SIG-M5 treated with dmso at 0.1 percent for 504 hours (cell line): ENCODE measurements around the gene CGNL1.

Experiments used
- DNase-seq: peaks from one replicate; lab custom pipeline; 2025; ENCODE audit not compliant: unreplicated experiment; lab: John Stamatoyannopoulos, UW

The CGNL1 gene

DNA sequence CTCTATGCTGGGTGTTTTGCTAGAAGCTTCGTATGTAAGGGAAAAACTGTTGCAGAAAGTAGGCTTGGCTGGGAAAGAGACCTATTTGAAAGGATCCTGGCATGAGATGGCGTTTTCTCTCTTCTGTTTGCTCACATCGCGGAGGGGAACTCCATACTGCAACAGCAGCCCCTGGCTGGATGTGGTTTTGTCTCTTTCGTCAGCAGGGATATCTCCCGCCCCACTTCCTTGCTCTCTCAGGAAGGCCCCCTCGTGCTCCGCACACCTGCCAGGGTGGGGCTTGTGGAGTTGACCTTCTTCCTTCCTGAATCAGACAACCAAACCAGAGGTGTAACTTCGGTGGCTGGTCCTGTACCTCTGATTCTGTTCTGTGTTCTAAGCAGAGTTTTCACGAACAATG lies 189.0 kb downstream of the CGNL1 start:
- no peak for DNase-seq

DNA sequence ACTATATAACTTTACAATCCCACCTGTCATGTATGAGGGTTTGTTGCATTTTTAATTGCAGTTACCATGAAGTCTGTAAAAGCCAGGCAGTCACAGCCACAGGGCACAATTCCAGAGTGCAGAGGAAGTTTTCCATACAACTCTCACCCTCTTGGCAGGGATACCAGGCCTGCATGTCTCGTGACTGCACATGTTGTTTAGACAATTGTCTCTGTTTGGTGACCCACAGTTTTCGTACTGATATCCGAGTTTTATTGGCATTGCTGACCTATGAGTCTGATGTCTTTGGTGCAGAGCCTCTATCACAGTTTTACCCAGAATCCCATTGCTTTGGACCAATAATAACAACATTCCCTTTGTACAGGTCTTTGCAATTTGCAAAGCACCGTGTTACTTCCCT lies 190.5 kb downstream of the CGNL1 start:
- no peak for DNase-seq

GRCh38 chr15:57567891-57568290 lies 191.6 kb downstream of the CGNL1 start:
- DNase-seq = no peak

DNA sequence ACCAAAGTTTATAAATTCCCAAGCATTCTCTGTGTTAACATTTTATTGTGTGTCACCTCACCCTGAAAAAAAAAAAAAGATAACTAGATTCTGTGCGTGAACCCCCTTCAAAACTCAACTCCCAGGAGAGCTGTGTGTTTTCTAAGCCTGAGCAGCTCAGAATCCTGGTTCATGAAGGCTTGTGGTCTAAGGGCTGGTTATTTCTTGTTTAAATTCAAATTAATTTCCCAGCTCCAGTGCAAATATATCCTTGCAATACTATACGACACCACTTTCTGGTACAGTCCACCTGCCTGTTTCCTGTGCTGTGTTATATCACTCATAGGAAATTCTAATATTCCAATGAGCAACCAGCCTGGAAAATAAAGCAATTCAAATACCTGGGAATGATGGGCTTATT lies 192.0 kb downstream of the CGNL1 start:
- no peak for DNase-seq

- DNase-seq = no peak
These were observed 194.0 kb downstream of the CGNL1 start for GRCh38 chr15:57570340-57570739.

DNA sequence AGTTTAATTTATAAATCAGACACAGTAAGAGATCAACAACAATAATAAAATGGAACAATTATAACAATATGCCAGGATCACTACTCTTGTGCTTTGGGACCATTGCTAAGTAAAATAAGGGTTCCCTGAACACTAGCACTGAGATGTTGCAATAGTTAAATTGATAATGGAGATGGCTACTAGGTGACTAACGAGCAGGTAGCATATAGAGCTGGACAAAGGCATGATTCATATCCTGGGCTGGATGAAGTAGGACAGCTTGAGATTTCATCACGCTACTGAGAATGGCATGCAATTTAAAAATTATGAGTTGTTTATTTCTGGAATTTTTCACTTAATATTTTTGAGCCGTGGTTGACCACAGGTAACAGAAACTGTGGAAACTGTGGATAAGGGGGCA lies 194.7 kb downstream of the CGNL1 start:
- no peak for DNase-seq

DNA sequence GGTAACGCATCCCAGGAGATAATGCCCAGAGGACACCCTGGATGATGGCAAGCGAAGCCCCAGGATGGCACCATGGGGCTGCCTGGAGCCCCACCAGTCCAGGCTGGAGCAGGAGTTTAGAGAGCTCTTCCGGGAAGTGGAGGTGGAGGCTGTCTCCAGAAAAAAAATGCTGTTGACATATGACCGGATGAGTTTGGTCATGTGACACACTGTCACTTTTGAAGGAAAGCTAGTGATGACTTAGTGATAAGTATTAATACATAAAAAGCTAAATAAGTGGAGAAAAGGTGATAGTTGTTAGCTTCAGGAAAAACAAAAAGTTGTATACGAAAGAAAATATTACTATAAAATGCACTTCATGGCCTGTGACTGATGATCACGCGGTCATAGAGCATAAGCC lies 195.4 kb downstream of the CGNL1 start:
- no peak for DNase-seq

DNA sequence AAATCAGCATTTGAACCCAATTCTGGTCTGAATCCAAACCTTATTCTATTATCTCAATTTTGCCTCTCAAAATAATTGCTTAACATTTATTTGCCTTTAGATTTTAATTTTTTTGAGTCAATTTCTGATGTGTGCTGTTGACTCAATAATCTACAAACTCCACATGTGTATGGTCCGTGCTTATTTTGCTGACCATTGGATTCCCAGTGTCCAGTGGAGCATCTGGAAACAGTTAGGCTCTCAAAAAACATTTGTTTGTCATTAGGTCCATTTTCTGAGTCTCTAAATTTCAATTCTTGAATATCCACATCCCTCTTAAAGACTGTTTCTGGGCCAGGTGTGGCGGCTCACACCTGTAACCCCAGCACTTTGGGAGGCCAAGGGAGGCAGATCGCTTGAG lies 196.2 kb downstream of the CGNL1 start:
- DNase-seq = no peak

- DNase-seq = no peak
These were observed 196.8 kb downstream of the CGNL1 start for GRCh38 chr15:57573151-57573550.

GRCh38 chr15:57575363-57575762 lies 199.1 kb downstream of the CGNL1 start:
- no peak for DNase-seq

GRCh38 chr15:57578288-57578900 lies 202.1 kb downstream of the CGNL1 start:
- DNase-seq = no peak

DNA sequence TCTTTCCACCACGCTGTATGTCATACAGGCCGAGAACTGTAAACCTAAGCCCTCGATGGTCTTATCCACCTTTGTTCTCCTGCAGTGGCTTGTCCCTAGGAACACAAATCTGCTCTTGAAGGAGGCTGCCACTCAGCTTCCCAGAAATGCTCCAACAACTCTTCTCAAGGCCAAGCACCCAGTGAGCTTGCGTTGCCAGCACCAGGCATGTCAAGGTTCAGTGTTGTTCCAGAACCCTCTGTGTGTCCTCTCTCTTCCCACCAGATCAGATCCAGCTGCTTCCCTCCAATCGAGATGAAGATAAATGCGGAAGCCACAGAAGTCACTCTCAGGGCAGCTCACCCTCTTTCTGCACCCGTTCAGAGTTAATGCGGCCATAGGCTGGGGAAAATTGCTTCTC lies 204.1 kb downstream of the CGNL1 start:
- no peak for DNase-seq

- no peak for DNase-seq
These were observed 204.6 kb downstream of the CGNL1 start for GRCh38 chr15:57580866-57581265.

DNA sequence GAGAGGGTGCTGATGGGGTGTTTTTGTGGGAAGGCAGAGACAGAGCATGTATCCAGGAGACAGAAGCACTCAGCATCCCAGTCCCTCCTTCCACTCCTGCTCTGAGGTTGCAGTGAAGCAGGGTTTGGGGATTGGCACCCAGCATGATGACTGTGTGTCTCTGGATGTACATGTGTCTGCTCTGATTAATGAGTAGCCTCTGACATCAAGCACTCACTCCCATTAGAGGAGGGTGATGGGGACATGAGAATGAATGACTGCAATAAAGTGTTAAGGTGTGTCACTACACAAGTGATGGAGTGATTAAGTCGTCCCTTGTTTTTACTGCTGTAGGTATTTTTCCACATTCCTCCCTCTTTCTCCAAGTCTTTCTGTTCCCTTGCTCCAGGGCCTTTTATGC lies 205.8 kb downstream of the CGNL1 start:
- no peak for DNase-seq

DNA sequence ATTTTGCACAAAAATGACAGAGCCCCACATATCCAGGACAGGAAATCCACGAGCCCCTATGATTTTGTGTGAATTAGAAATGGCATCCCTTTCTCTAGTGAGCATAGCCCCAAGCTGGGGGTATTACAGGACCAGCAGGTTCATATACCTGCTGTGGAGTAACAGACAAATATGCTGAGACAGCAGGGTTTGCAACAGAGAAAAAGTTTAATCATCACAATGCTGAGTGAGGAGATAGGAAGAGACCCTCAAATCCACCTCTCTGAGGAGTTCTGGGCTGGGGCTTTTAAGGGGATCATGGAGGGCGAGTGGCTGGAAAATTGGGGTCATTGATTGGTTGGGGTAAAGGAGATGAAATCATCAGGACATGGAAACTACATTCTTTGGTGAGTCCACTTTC lies 207.0 kb downstream of the CGNL1 start:
- DNase-seq = no peak

DNA sequence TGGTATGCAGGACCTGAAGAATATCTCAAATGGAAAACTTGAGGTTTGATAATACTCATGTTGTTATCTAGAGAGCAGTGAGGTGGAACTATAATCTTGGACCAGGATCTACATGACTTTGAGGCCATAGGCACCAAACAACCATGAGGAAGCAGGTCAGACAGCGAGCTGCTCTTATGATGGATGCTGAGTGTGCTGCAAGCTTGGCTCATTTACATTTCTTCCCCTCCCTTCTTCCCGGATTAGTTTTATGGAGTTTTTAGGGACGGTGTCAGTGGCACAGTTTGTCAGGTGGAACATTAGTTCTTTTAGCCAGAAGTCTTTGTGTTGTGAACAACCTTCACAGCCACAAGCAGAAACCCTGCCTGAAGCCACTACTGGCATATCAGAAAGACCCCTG lies 207.4 kb downstream of the CGNL1 start:
- no peak for DNase-seq

- peak; percentile 21 for DNase-seq
These were observed 210.5 kb downstream of the CGNL1 start for GRCh38 chr15:57586661-57587424.

DNA sequence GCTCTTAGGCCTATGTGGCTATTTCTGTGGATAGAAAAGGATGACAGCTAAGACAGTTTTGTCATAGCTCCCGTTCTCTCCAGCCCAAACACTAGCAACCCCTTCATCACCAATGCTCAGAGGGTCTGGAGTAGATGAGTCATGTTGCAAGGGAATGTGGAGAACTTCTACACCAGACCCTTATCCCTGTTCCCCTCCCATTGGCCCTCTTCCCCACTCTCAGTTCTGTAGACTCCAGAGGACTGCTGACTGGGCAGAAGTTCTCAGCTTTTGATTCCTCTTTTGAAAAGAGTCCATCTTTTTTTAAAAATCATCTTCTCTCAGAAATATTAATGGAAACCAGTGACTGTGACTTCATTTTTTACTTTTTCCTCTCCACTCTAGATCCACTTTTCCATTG lies 213.0 kb downstream of the CGNL1 start:
- no peak for DNase-seq

DNA sequence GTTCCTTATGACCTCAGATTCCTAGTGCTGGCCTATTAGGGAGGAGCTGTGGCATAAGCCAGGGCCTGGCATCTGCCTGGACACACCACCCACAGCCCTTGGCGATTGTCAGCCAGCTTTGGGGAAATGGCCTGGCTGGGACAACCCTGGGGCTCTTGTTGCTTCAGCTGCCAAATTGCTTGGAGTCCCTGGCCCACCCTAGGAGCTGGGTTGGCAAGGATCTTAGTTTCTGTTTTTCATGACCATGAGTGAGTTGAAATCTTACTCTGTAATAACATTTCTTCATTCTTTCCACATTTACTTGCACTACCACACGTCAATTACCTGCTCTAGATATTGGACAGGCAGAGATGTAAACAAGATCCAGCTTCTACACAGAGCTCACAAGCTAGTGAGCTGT lies 213.4 kb downstream of the CGNL1 start:
- no peak for DNase-seq

DNA sequence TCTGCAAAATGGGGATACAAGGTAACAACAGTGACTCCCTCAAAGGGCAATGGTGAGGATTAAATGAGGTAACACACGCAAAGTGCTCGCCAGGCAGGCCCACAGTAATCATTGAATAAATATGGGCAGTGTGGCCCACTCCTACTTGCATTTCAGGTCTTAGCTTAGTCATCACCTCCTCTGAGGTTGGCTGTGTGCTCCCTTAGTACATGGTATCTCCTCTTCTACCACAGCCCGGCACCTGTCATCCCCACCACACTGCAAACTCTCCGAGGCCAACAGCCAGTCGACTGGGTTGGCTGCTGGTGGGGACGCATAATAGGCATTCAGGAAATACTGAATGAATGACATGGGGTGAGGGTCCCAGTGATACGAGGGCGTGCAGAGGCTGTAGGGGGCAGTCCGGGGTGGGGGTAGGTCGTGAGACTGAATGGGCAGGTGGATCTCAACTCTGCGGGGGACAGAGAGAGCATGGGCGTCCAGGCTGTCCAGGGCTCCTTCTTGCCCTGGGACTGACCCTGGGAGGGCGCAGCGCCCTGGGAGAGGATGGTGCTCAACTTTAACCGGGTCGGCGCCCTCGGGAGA lies 215.0 kb downstream of the CGNL1 start:
- no peak for DNase-seq

DNA sequence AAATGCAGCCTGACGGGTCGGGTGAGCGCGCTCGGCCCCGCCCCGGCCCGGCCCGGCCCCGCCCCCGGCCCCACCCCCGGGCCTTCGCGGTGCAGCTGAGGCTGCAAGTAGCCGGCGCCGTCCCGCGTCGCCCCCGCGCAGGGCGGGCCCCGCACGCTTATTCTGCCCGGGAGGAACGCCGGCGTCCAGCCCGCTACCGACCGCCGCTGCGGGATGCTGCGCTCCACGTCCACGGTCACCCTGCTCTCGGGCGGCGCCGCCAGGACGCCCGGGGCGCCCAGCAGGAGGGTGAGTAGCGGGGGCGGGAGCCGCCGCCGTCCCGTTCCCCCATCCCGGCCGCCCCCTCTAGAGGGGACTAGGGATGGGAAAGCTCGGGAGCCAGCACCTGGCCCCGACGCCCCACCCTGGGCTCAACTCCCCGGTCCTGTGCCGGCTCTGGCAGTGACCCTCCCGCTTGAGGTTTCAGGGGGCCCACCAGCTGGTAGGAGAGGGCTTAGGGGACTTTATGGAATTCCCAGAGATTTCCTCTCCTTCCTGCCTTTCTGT lies 215.6 kb downstream of the CGNL1 start, which contains the start of gene MYZAP:
MYZAP (plus strand) TSS at position 83 of the 546 bp plus-strand sequence; CDS start at position 214, 131 bp downstream.
- DNase-seq = no peak

DNA sequence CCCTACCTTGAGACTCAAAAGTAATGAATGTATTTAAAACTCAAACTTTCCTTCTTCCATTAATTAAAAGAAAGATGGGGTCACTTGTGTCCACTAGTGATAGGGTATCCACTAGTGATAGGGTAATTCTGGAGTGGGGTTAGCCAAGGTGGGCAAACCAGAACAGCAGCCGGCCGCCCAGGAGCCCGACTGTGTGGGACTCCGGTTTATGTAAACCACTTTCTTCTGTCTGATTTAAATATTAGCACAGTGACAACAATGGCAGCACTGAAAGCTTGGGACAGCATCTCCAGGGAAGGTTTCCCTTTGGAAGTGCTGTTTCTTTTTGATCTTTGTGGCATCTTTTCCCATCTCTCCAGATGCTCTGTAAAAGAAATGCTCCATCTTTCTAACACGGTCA lies 216.1 kb downstream of the CGNL1 start:
- DNase-seq = no peak
